Neuronal stem cell (in vitro differentiated cells): ENCODE measurements around the gene SDC3.

Source experiments
- DNase-seq: peaks from one replicate; pipeline ENCODE4 v3.0.0-alpha.2; 2013; ENCODE audit warnings: low spot score
- H2AFZ ChIP-seq: one replicate; pipeline ENCODE4 v1.6.1; 2013; ENCODE audit warnings: mild to moderate bottlenecking, low read length, inconsistent platforms
- H2AK5ac ChIP-seq: 2 replicates; pipeline ENCODE4 v1.6.1; 2013; ENCODE audit warnings: low read depth, mild to moderate bottlenecking, inconsistent platforms, low read length, moderate library complexity, mixed read lengths
- H2BK120ac ChIP-seq: 2 replicates; pipeline ENCODE4 v1.6.1; 2013; ENCODE audit warnings: low read depth, mild to moderate bottlenecking, inconsistent platforms, low read length, moderate library complexity, mixed read lengths
- H2BK12ac ChIP-seq: one replicate; pipeline ENCODE4 v1.6.1; 2013; ENCODE audit warnings: low read length, inconsistent platforms
- H2BK15ac ChIP-seq: 2 replicates; pipeline ENCODE4 v1.6.1; 2013; ENCODE audit warnings: mild to moderate bottlenecking, low read length, inconsistent platforms, mixed read lengths
- H2BK5ac ChIP-seq: one replicate; pipeline ENCODE4 v1.6.1; 2013; ENCODE audit warnings: inconsistent platforms, mild to moderate bottlenecking, low read length, moderate library complexity
- H3K14ac ChIP-seq: one replicate; pipeline ENCODE4 v1.6.1; 2013; ENCODE audit warnings: low read length, inconsistent platforms
- H3K18ac ChIP-seq: 2 replicates; pipeline ENCODE4 v1.6.1; 2013; ENCODE audit warnings: low read length, inconsistent platforms
- H3K23ac ChIP-seq: 2 replicates; pipeline ENCODE4 v1.6.1; 2013; ENCODE audit warnings: low read depth, mild to moderate bottlenecking, mixed read lengths, low read length, inconsistent platforms; ENCODE audit not compliant: poor library complexity
- H3K27ac ChIP-seq: replicated peaks from 3 replicates; pipeline ENCODE4 v1.5.1; 2013; ENCODE audit warnings: low read length, inconsistent platforms
- H3K27me3 ChIP-seq, 3 experiments: 2 replicates each; pipeline ENCODE4 v1.6.1; 2013; ENCODE audit warnings: low read length in 3 of 3, mild to moderate bottlenecking in 2 of 3, inconsistent platforms in 1 of 3, low read depth in 1 of 3, mixed read lengths in 1 of 3, moderate library complexity in 1 of 3; ENCODE audit not compliant: control insufficient read depth in 3 of 3, insufficient read depth in 3 of 3
- H3K36me3 ChIP-seq, 2 donors: replicated peaks in 1 of 2; 2 replicates each; pipeline ENCODE4 v1.6.1; 2013; ENCODE audit warnings: low read length in 2 of 2; ENCODE audit not compliant: control insufficient read depth in 2 of 2, insufficient read depth in 2 of 2
- H3K4ac ChIP-seq: 2 replicates; pipeline ENCODE4 v1.6.1; 2013; ENCODE audit warnings: inconsistent platforms, mild to moderate bottlenecking, low read length, moderate library complexity
- H3K4me1 ChIP-seq, 2 donors: 1 replicate in 1 of 2; 2 replicates in 1 of 2; pipeline ENCODE4 v1.6.1; 2013; ENCODE audit warnings: low read length in 2 of 2, low read depth in 1 of 2; ENCODE audit not compliant: control insufficient read depth in 2 of 2, insufficient read depth in 1 of 2
- H3K4me2 ChIP-seq: one replicate; pipeline ENCODE4 v1.6.1; 2013; ENCODE audit warnings: mild to moderate bottlenecking, low read length, inconsistent platforms; ENCODE audit not compliant: insufficient read depth, poor library complexity, severe bottlenecking
- H3K4me3 ChIP-seq, 2 donors: 2 replicates each; pipeline ENCODE4 v1.5.1; 2013; ENCODE audit warnings: low read length in 2 of 2, mild to moderate bottlenecking in 2 of 2, inconsistent platforms in 1 of 2, moderate library complexity in 1 of 2
- H3K79me1 ChIP-seq: one replicate; pipeline ENCODE4 v1.6.1; 2013; ENCODE audit warnings: low read depth, mild to moderate bottlenecking, inconsistent platforms, low read length, moderate library complexity
- H3K9ac ChIP-seq: one replicate; pipeline ENCODE4 v1.6.1; 2013; ENCODE audit warnings: mild to moderate bottlenecking, low read depth, low read length, inconsistent platforms; ENCODE audit not compliant: poor library complexity
- H3K9me3 ChIP-seq, 2 donors: replicated peaks in 1 of 2; 2 replicates each; pipeline versions ENCODE3 to v1.6.1; 2013; ENCODE audit warnings: low read length in 2 of 2, mild to moderate bottlenecking in 2 of 2, inconsistent platforms in 1 of 2, low read depth in 1 of 2, mixed read lengths in 1 of 2, moderate library complexity in 1 of 2; ENCODE audit not compliant: control insufficient read depth in 2 of 2, insufficient read depth in 1 of 2
- H4K8ac ChIP-seq: one replicate; pipeline ENCODE4 v1.6.1; 2013; ENCODE audit warnings: low read depth, mild to moderate bottlenecking, inconsistent platforms, low read length, moderate library complexity
- H4K91ac ChIP-seq: one replicate; pipeline ENCODE4 v1.6.1; 2013; ENCODE audit warnings: low read length, low read depth, mild to moderate bottlenecking, inconsistent platforms; ENCODE audit not compliant: poor library complexity
- WGBS, 2 donors: extraction: QIAGEN DNeasy Blood & Tissue Kit; methylation state at CpG; one replicate each; pipeline ENCODE4 v1.1.7; 2013; ENCODE audit warnings: missing lambda C conversion rate in 2 of 2, mixed read lengths in 1 of 2; ENCODE audit not compliant: insufficient read length in 2 of 2, insufficient replicate concordance in 1 of 2; ENCODE audit errors: extremely low coverage in 2 of 2; 5-methylcytosine and 5-hydroxymethylcytosine counted together

The SDC3 gene

GRCh38 chr1:30846587-30846986 lies 62.0 kb downstream of the SDC3 start:
- H2AFZ ChIP-seq = no peak overlapping the region
- no peak overlapping the region for H4K8ac ChIP-seq
- peaks cover 22 to 53% of the 10 kb centered on the region in 2 donors for H3K4me1 ChIP-seq
- peak overlapping the region; percentile 92 for H3K18ac ChIP-seq
- H2BK15ac ChIP-seq = peak overlapping the region; percentile 78
- no peak overlapping the region for H4K91ac ChIP-seq
- H3K27ac ChIP-seq = no peak overlapping the region
- peak overlapping the region; percentile 87 for H2AK5ac ChIP-seq
- H3K4me2 ChIP-seq = no peak overlapping the region
- DNase-seq = no peak
- no peak overlapping the region for H3K23ac ChIP-seq
- WGBS, 2 donors = no CpG with 5 or more reads among the region's 6 CpGs
- H3K4me3 ChIP-seq = no peak overlapping the region
- H3K9me3 ChIP-seq = no peaks in the 10 kb centered on the region
- no peaks in the 10 kb centered on the region for H3K79me1 ChIP-seq
- peak overlapping the region; percentile 41 for H2BK12ac ChIP-seq
- H3K9ac ChIP-seq = no peak overlapping the region
- H2BK120ac ChIP-seq = no peak overlapping the region
- no peak overlapping the region for H3K14ac ChIP-seq
- no peaks in the 10 kb centered on the region for H3K36me3 ChIP-seq
- peak overlapping the region; percentile 71 for H2BK5ac ChIP-seq
- H3K4ac ChIP-seq = peak overlapping the region; percentile 55
- H3K27me3 ChIP-seq = no peaks in the 10 kb centered on the region

- H2BK12ac ChIP-seq = no peak overlapping the region
- no peak overlapping the region for H3K4me2 ChIP-seq
- no peaks in the 10 kb centered on the region for H3K9me3 ChIP-seq
- no peak for DNase-seq
- H3K18ac ChIP-seq = no peak overlapping the region
- no peaks in the 10 kb centered on the region for H3K36me3 ChIP-seq
- no peak overlapping the region for H4K8ac ChIP-seq
- WGBS, 2 donors = no CpG with 5 or more reads among the region's 7 CpGs
- no peak overlapping the region for H3K9ac ChIP-seq
- H3K14ac ChIP-seq = no peak overlapping the region
- H2AK5ac ChIP-seq = no peak overlapping the region
- no peaks in the 10 kb centered on the region for H3K27me3 ChIP-seq
- H2BK120ac ChIP-seq = no peak overlapping the region
- no peaks in the 10 kb centered on the region for H3K79me1 ChIP-seq
- no peak overlapping the region for H2AFZ ChIP-seq
- no peak overlapping the region for H4K91ac ChIP-seq
- H2BK5ac ChIP-seq = no peak overlapping the region
- no peak overlapping the region for H2BK15ac ChIP-seq
- H3K4me1 ChIP-seq = peaks cover 28 to 60% of the 10 kb centered on the region in 2 donors
- H3K4ac ChIP-seq = no peak overlapping the region
- H3K23ac ChIP-seq = no peak overlapping the region
- no peak overlapping the region for H3K27ac ChIP-seq
- no peak overlapping the region for H3K4me3 ChIP-seq
Measured at GRCh38 chr1:30845904-30846290, 62.7 kb downstream of the SDC3 start.

- Histone ChIP-seq H2BK12ac (no peak overlapping the region), H2BK120ac (no peak overlapping the region), H4K8ac (no peak overlapping the region), H3K4me2 (no peak overlapping the region), H3K18ac (peak overlapping the region; percentile 49), H2BK5ac (no peak overlapping the region), H3K36me3 (no peaks in the 10 kb centered on the region), H4K91ac (no peak overlapping the region), H3K9me3 (no peaks in the 10 kb centered on the region), H3K14ac (no peak overlapping the region), H3K4me1 (peaks cover 33 to 64% of the 10 kb centered on the region in 2 donors), H3K79me1 (no peaks in the 10 kb centered on the region), H2BK15ac (no peak overlapping the region), H3K27ac (no peak overlapping the region), H2AFZ (no peak overlapping the region), H3K27me3 (no peaks in the 10 kb centered on the region), H2AK5ac (no peak overlapping the region), H3K4ac (no peak overlapping the region), H3K4me3 (no peak overlapping the region), H3K9ac (no peak overlapping the region), H3K23ac (no peak overlapping the region)
- DNase-seq = no peak
- no CpG with 5 or more reads among the region's 10 CpGs for WGBS, 2 donors
Measured at GRCh38 chr1:30845237-30845903, 63.2 kb downstream of the SDC3 start.

- H3K27me3 ChIP-seq = no peaks in the 10 kb centered on the region
- H2BK12ac ChIP-seq = no peak overlapping the region
- H3K4me1 ChIP-seq = peaks cover 34 to 65% of the 10 kb centered on the region in 2 donors
- H2AFZ ChIP-seq = peak overlapping the region; percentile 49
- WGBS, 2 donors = no CpG with 5 or more reads among the region's 5 CpGs
- H3K9me3 ChIP-seq = no peaks in the 10 kb centered on the region
- peak overlapping the region; percentile 46 for H2BK5ac ChIP-seq
- no peaks in the 10 kb centered on the region for H3K79me1 ChIP-seq
- no peaks in the 10 kb centered on the region for H3K36me3 ChIP-seq
- no peak overlapping the region for H4K8ac ChIP-seq
- no peak overlapping the region for H3K9ac ChIP-seq
- no peak overlapping the region for H3K4me3 ChIP-seq
- H3K27ac ChIP-seq = peak overlapping the region; percentile 64
- H2BK120ac ChIP-seq = no peak overlapping the region
- H3K23ac ChIP-seq = no peak overlapping the region
- DNase-seq = no peak
- H3K4me2 ChIP-seq = no peak overlapping the region
- H2AK5ac ChIP-seq = no peak overlapping the region
- no peak overlapping the region for H3K4ac ChIP-seq
- H3K14ac ChIP-seq = no peak overlapping the region
- no peak overlapping the region for H2BK15ac ChIP-seq
- no peak overlapping the region for H4K91ac ChIP-seq
- H3K18ac ChIP-seq = peak overlapping the region; percentile 86
Measured at GRCh38 chr1:30844631-30845030, 63.9 kb downstream of the SDC3 start.
